ENCODE measurements around the gene PNPLA7. TPM values are rescaled to one million over a fixed set of nuclear protein-coding genes. Genes with fewer than 3 reads are reported as not detected.

PNPLA7 gene
- total RNA-seq, 1 donor from 2014 or later = 13.5 TPM

- H3K4me3 ChIP-seq = no peak overlapping the region
- no peak for TF ChIP-seq CTCF (IDR thresholded peaks at IDR 0.05)
- DNase-seq (ENCODE audit: low spot score in 2 of 2) = no peak
- H3K4me1 ChIP-seq = no peaks in the 10 kb centered on the region
- H3K9me3 ChIP-seq = no peaks in the 10 kb centered on the region
- peaks cover 3 to 9% of the 10 kb centered on the region in 2 donors for H3K36me3 ChIP-seq
- no peak overlapping the region for H3K27ac ChIP-seq
- no peaks in the 10 kb centered on the region for H3K27me3 ChIP-seq
- intact Hi-C loops (cut with DNase I) = no loop called here
These were observed 41.0 kb downstream of the PNPLA7 start for GRCh38 chr9:137509198-137509597.

GRCh38 chr9:137506702-137507171 is 43.5 kb downstream of the PNPLA7 start:
- Histone ChIP-seq H3K36me3 (peaks cover under 1 to 3% of the 10 kb centered on the region in 2 donors), H3K4me3 (no peak overlapping the region), H3K4me1 (no peaks in the 10 kb centered on the region), H3K27me3 (no peaks in the 10 kb centered on the region), H3K9me3 (no peaks in the 10 kb centered on the region), H3K27ac (no peak overlapping the region)
- no peak for TF ChIP-seq CTCF (IDR thresholded peaks at IDR 0.05)
- no peak for DNase-seq (ENCODE audit: low spot score in 2 of 2)
- intact Hi-C loops (cut with DNase I) = no loop called here

- H3K36me3 ChIP-seq = peaks cover 2 to 3% of the 10 kb centered on the region in 2 donors
- no peaks in the 10 kb centered on the region for H3K4me1 ChIP-seq
- no peak overlapping the region for H3K4me3 ChIP-seq
- no peaks in the 10 kb centered on the region for H3K27me3 ChIP-seq
- intact Hi-C loops (cut with DNase I) = no loop called here
- no peak for TF ChIP-seq CTCF (IDR thresholded peaks at IDR 0.05)
- H3K27ac ChIP-seq = no peak overlapping the region
- DNase-seq (ENCODE audit: low spot score in 2 of 2) = no peak
- no peaks in the 10 kb centered on the region for H3K9me3 ChIP-seq
These were observed 43.9 kb downstream of the PNPLA7 start for GRCh38 chr9:137506274-137506673.

- Histone ChIP-seq H3K4me3 (no peak overlapping the region), H3K4me1 (no peaks in the 10 kb centered on the region), H3K27ac (no peak overlapping the region), H3K9me3 (no peaks in the 10 kb centered on the region), H3K27me3 (no peaks in the 10 kb centered on the region), H3K36me3 (peaks cover 3 to 5% of the 10 kb centered on the region in 2 donors)
- intact Hi-C loops (cut with DNase I) = no loop called here
- no peak for DNase-seq (ENCODE audit: low spot score in 2 of 2)
- TF ChIP-seq CTCF (IDR thresholded peaks at IDR 0.05) = no peak
These were observed 44.6 kb downstream of the PNPLA7 start for GRCh38 chr9:137505421-137506140.

GRCh38 chr9:137504432-137504777 is 45.8 kb downstream of the PNPLA7 start:
- H3K4me1 ChIP-seq = no peaks in the 10 kb centered on the region
- intact Hi-C loops (cut with DNase I) = no loop called here

More at GRCh38 chr9:137504432-137504777, 45.8 kb downstream of the PNPLA7 start:
- H3K27me3 ChIP-seq = no peaks in the 10 kb centered on the region
- H3K36me3 ChIP-seq = peaks cover 2 to 11% of the 10 kb centered on the region in 2 donors
- no peak for TF ChIP-seq CTCF (IDR thresholded peaks at IDR 0.05)
- H3K4me3 ChIP-seq = no peak overlapping the region
- DNase-seq (ENCODE audit: low spot score in 2 of 2) = no peak
- no peak overlapping the region for H3K27ac ChIP-seq
- no peaks in the 10 kb centered on the region for H3K9me3 ChIP-seq

Measured in ascending aorta (tissue), 2 donors.